ENCODE results near the gene ANAPC4.

- TF ChIP-seq BHLHE40 (IDR thresholded peaks at IDR 0.05; ENCODE audit: low read depth, low read length) (no peak), ZFP36 (IDR thresholded peaks at IDR 0.05; ENCODE audit: borderline replicate concordance, partially characterized antibody) (no peak), POLR2A (IDR thresholded peaks at IDR 0.05; ENCODE audit: low read length) (no peak), BCL3 (IDR thresholded peaks at IDR 0.05) (no peak), JUN (IDR thresholded peaks at IDR 0.05) (no peak)
- TF ChIP-seq, protein P1, sequence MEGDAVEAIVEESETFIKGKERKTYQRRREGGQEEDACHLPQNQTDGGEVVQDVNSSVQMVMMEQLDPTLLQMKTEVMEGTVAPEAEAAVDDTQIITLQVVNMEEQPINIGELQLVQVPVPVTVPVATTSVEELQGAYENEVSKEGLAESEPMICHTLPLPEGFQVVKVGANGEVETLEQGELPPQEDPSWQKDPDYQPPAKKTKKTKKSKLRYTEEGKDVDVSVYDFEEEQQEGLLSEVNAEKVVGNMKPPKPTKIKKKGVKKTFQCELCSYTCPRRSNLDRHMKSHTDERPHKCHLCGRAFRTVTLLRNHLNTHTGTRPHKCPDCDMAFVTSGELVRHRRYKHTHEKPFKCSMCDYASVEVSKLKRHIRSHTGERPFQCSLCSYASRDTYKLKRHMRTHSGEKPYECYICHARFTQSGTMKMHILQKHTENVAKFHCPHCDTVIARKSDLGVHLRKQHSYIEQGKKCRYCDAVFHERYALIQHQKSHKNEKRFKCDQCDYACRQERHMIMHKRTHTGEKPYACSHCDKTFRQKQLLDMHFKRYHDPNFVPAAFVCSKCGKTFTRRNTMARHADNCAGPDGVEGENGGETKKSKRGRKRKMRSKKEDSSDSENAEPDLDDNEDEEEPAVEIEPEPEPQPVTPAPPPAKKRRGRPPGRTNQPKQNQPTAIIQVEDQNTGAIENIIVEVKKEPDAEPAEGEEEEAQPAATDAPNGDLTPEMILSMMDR (IDR thresholded peaks at IDR 0.05), result no peak
Observed at GRCh38 chr4:25443851-25444250, 66.8 kb downstream of the ANAPC4 start.
